DMS79 treated with DMSO at 0.1 percent for 48 hours (cell line): ENCODE measurements around the gene ATOH7.
"Not testable (repeated sequence)": the region's sequence is repeated elsewhere in the genome, so short reads cannot be mapped to it uniquely, and the experiment has no call there.

Experiments
- DNase-seq: peaks from one replicate; lab custom pipeline; 2025; lab: John Stamatoyannopoulos, UW

Gene ATOH7

GRCh38 chr10:68231817-68232251 lies at the start of gene ATOH7:
ATOH7 (minus strand) TSS chr10:68232113; CDS start chr10:68231677, 436 bp downstream.
- DNase-seq, result no peak

GRCh38 chr10:68280758-68281157 lies 48.8 kb upstream of the ATOH7 start:
- no peak for DNase-seq

- DNase-seq, result not testable (repeated sequence)
These were observed 47.2 kb upstream of the ATOH7 start for GRCh38 chr10:68278906-68279753.

- not testable (repeated sequence) for DNase-seq
These were observed 45.9 kb upstream of the ATOH7 start for GRCh38 chr10:68277814-68278213.

GRCh38 chr10:68276224-68276623 lies 44.3 kb upstream of the ATOH7 start:
- no peak for DNase-seq

- no peak for DNase-seq
These were observed 43.8 kb upstream of the ATOH7 start for GRCh38 chr10:68275600-68276126.

GRCh38 chr10:68272833-68273232 lies 40.9 kb upstream of the ATOH7 start:
- DNase-seq, result no peak

GRCh38 chr10:68271196-68271882 lies 39.4 kb upstream of the ATOH7 start:
- no peak for DNase-seq

- no peak for DNase-seq
These were observed 37.8 kb upstream of the ATOH7 start for GRCh38 chr10:68269562-68270290.

- peak; percentile 26 for DNase-seq
These were observed 29.4 kb upstream of the ATOH7 start for GRCh38 chr10:68261132-68261856.

GRCh38 chr10:68253346-68253745 lies 21.4 kb upstream of the ATOH7 start:
- DNase-seq, result no peak

GRCh38 chr10:68251625-68252495 lies 19.9 kb upstream of the ATOH7 start:
- no peak for DNase-seq

GRCh38 chr10:68251151-68251550 lies 19.2 kb upstream of the ATOH7 start:
- no peak for DNase-seq

- no peak for DNase-seq
These were observed 17.4 kb upstream of the ATOH7 start for GRCh38 chr10:68249297-68249696.

GRCh38 chr10:68247931-68248330 lies 16.0 kb upstream of the ATOH7 start:
- no peak for DNase-seq

GRCh38 chr10:68246397-68246796 lies 14.5 kb upstream of the ATOH7 start:
- DNase-seq, result not testable (repeated sequence)

GRCh38 chr10:68242051-68242450 lies 10.1 kb upstream of the ATOH7 start:
- DNase-seq, result no peak

GRCh38 chr10:68239596-68240150 lies 7.8 kb upstream of the ATOH7 start:
- DNase-seq, result no peak

GRCh38 chr10:68239069-68239468 lies 7.2 kb upstream of the ATOH7 start:
- no peak for DNase-seq

GRCh38 chr10:68238371-68238770 lies 6.5 kb upstream of the ATOH7 start:
- no peak for DNase-seq
